Panc1 (cell line): ENCODE results near the gene SEMA3D.

Experiments used
- SIN3A ChIP-seq: IDR thresholded peaks from 2 replicates; pipeline ENCODE4 v1.6.1; 2012; ENCODE audit warnings: low read depth, mild to moderate bottlenecking, low read length, moderate library complexity, borderline replicate concordance; ENCODE audit not compliant: insufficient read depth
- TF ChIP-seq, protein P1 (sequence below): fragments of 450-650 bp; IDR thresholded peaks from 2 replicates; pipeline ENCODE4 v1.5.1; 2017; ENCODE audit warnings: mild to moderate bottlenecking
- TF ChIP-seq, protein P2 (sequence below), 2 experiments: IDR thresholded peaks; 2 replicates each; pipeline ENCODE4 v1.6.1; 2011 to 2012; ENCODE audit warnings: low read depth in 2 of 2, control low read depth in 1 of 2, low read length in 1 of 2, mild to moderate bottlenecking in 1 of 2, moderate library complexity in 1 of 2; ENCODE audit not compliant: insufficient read depth in 1 of 2

- TF ChIP-seq, protein P1, sequence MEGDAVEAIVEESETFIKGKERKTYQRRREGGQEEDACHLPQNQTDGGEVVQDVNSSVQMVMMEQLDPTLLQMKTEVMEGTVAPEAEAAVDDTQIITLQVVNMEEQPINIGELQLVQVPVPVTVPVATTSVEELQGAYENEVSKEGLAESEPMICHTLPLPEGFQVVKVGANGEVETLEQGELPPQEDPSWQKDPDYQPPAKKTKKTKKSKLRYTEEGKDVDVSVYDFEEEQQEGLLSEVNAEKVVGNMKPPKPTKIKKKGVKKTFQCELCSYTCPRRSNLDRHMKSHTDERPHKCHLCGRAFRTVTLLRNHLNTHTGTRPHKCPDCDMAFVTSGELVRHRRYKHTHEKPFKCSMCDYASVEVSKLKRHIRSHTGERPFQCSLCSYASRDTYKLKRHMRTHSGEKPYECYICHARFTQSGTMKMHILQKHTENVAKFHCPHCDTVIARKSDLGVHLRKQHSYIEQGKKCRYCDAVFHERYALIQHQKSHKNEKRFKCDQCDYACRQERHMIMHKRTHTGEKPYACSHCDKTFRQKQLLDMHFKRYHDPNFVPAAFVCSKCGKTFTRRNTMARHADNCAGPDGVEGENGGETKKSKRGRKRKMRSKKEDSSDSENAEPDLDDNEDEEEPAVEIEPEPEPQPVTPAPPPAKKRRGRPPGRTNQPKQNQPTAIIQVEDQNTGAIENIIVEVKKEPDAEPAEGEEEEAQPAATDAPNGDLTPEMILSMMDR: no peak
- no peak for TF ChIP-seq SIN3A
- TF ChIP-seq, protein P2, sequence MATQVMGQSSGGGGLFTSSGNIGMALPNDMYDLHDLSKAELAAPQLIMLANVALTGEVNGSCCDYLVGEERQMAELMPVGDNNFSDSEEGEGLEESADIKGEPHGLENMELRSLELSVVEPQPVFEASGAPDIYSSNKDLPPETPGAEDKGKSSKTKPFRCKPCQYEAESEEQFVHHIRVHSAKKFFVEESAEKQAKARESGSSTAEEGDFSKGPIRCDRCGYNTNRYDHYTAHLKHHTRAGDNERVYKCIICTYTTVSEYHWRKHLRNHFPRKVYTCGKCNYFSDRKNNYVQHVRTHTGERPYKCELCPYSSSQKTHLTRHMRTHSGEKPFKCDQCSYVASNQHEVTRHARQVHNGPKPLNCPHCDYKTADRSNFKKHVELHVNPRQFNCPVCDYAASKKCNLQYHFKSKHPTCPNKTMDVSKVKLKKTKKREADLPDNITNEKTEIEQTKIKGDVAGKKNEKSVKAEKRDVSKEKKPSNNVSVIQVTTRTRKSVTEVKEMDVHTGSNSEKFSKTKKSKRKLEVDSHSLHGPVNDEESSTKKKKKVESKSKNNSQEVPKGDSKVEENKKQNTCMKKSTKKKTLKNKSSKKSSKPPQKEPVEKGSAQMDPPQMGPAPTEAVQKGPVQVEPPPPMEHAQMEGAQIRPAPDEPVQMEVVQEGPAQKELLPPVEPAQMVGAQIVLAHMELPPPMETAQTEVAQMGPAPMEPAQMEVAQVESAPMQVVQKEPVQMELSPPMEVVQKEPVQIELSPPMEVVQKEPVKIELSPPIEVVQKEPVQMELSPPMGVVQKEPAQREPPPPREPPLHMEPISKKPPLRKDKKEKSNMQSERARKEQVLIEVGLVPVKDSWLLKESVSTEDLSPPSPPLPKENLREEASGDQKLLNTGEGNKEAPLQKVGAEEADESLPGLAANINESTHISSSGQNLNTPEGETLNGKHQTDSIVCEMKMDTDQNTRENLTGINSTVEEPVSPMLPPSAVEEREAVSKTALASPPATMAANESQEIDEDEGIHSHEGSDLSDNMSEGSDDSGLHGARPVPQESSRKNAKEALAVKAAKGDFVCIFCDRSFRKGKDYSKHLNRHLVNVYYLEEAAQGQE (IDR thresholded peaks at IDR 0.05; ENCODE audit: insufficient read depth in 1 of 2, low read depth in 2 of 2, low read length in 1 of 2): no peak
Measured at GRCh38 chr7:85090143-85090542, 96.7 kb downstream of the SEMA3D start.
